Endothelial cell of umbilical vein (primary cell): ENCODE measurements around the gene RTCA. TPM values are rescaled to one million over a fixed set of nuclear protein-coding genes. Genes with fewer than 3 reads are reported as not detected.

Experiments used
- BruUV-seq: library from RNA; stranded (reverse); fragments of 400-500 nt; replicated peaks from 2 replicates; lab custom pipeline; 2021; lab: Mats Ljungman, UMichigan
- CTCF ChIA-PET: fragments of 300-600, 350-600 bp; sonication (Branson Sonifier 250); formaldehyde crosslinking; loops from one replicate; lab custom pipeline; 2021; ENCODE audit warnings: antibody characterized with exemption, inconsistent platforms; lab: Charles Lee
- POLR2A ChIA-PET: fragments of 300-600, 350-600 bp; sonication (Branson Sonifier 250); formaldehyde crosslinking; loops from one replicate; lab custom pipeline; 2021; ENCODE audit warnings: antibody characterized with exemption, inconsistent platforms; lab: Charles Lee
- DNase-seq: peaks from one replicate; pipeline ENCODE4 v3.0.0-alpha.2; 2011; ENCODE audit warnings: low read depth, low spot score
- FAIRE-seq: peaks from 2 replicates; lab custom pipeline; 2011; peaks lifted over from hg19 to GRCh38; lab: Jason Lieb, UNC
- H2AFZ ChIP-seq: 2 replicates; pipeline ENCODE4 v1.6.0; 2012; ENCODE audit warnings: low read depth, low read length, control low read depth, inconsistent platforms
- H3K27ac ChIP-seq: 2 replicates; pipeline ENCODE4 v1.5.1; 2011; ENCODE audit warnings: low read depth, mild to moderate bottlenecking, control low read depth, low read length, moderate library complexity; ENCODE audit not compliant: insufficient read depth
- H3K27me3 ChIP-seq, 2 experiments: 2 replicates each; pipeline versions ENCODE4 v1.6.0 to v1.6.1; 2011; ENCODE audit warnings: low read length in 2 of 2, mixed read lengths in 1 of 2; ENCODE audit not compliant: control insufficient read depth in 2 of 2, insufficient read depth in 2 of 2
- H3K36me3 ChIP-seq, 2 experiments: 2 replicates in 1 of 2; 3 replicates in 1 of 2; pipeline ENCODE4 v1.5.1; 2011; ENCODE audit warnings: low read length in 2 of 2, mild to moderate bottlenecking in 1 of 2, moderate library complexity in 1 of 2; ENCODE audit not compliant: control insufficient read depth in 2 of 2, insufficient read depth in 2 of 2; ENCODE audit errors: extremely low read depth in 1 of 2
- H3K4me1 ChIP-seq: 3 replicates; pipeline ENCODE4 v1.5.1; 2011; ENCODE audit warnings: mild to moderate bottlenecking, low read length; ENCODE audit not compliant: control insufficient read depth, insufficient read depth; ENCODE audit errors: extremely low read depth
- H3K4me2 ChIP-seq: 2 replicates; pipeline ENCODE4 v1.6.1; 2011; ENCODE audit warnings: low read length, control low read depth, mixed read lengths; ENCODE audit not compliant: insufficient read depth
- H3K4me3 ChIP-seq, 3 experiments: fragments of 200-600 bp in 1 of 3; sonication (generic), shearing (Covaris generic) in 1 of 3; replicated peaks in 1 of 3; 2 replicates each; pipeline ENCODE4 v1.5.1; 2011 to 2016; ENCODE audit warnings: control low read depth in 3 of 3, low read length in 3 of 3, mild to moderate bottlenecking in 2 of 3, inconsistent platforms in 1 of 3, low read depth in 1 of 3, moderate library complexity in 1 of 3; ENCODE audit not compliant: insufficient read depth in 1 of 3
- H3K79me2 ChIP-seq: 2 replicates; pipeline ENCODE4 v1.6.0; 2012; ENCODE audit warnings: low read length, inconsistent platforms; ENCODE audit not compliant: control insufficient read depth, insufficient read depth
- H3K9ac ChIP-seq: replicated peaks from 2 replicates; pipeline ENCODE3; 2011; ENCODE audit warnings: low read length, control low read depth; ENCODE audit not compliant: insufficient read depth; ENCODE audit errors: extremely low read depth
- H3K9me1 ChIP-seq: replicated peaks from 3 replicates; pipeline ENCODE4 v1.6.0; 2011; ENCODE audit warnings: mild to moderate bottlenecking, low read length; ENCODE audit not compliant: control insufficient read depth, insufficient read depth; ENCODE audit errors: extremely low read depth
- H3K9me3 ChIP-seq: replicated peaks from 2 replicates; pipeline ENCODE4 v1.5.1; 2012; ENCODE audit warnings: low read length, inconsistent platforms; ENCODE audit not compliant: control insufficient read depth, insufficient read depth
- H4K20me1 ChIP-seq: replicated peaks from 2 replicates; pipeline ENCODE3; 2011; ENCODE audit warnings: mild to moderate bottlenecking, low read length; ENCODE audit not compliant: control insufficient read depth, insufficient read depth; ENCODE audit errors: extremely low read depth
- CTCF ChIP-seq, 2 donors: IDR thresholded peaks; 1 replicate in 1 of 2; 2 replicates in 1 of 2; pipeline ENCODE4 v1.5.1; 2011; ENCODE audit warnings: low read length in 2 of 2, mild to moderate bottlenecking in 2 of 2, moderate library complexity in 2 of 2, control low read depth in 1 of 2, inconsistent platforms in 1 of 2, low read depth in 1 of 2; ENCODE audit not compliant: insufficient read depth in 1 of 2; ENCODE audit errors: extremely low read depth in 1 of 2
- EZH2 ChIP-seq: IDR thresholded peaks from 2 replicates; pipeline ENCODE4 v1.6.1; 2012; ENCODE audit warnings: borderline replicate concordance, low read depth, mild to moderate bottlenecking, moderate library complexity, low read length, inconsistent platforms; ENCODE audit not compliant: severe bottlenecking
- FOS ChIP-seq: IDR thresholded peaks from 2 replicates; pipeline ENCODE4 v1.6.1; 2011; ENCODE audit warnings: mild to moderate bottlenecking, low read length, moderate library complexity, borderline replicate concordance; ENCODE audit not compliant: insufficient read depth
- GATA2 ChIP-seq: IDR thresholded peaks from 2 replicates; pipeline ENCODE4 v1.7.0; 2011; ENCODE audit warnings: low read depth, mild to moderate bottlenecking, moderate library complexity, mixed read lengths, low read length; ENCODE audit not compliant: insufficient read length, insufficient read depth
- JUN ChIP-seq: IDR thresholded peaks from 2 replicates; pipeline ENCODE4 v1.6.1; 2011; ENCODE audit warnings: borderline replicate concordance, low read depth; ENCODE audit not compliant: insufficient read length, insufficient read depth
- MYC ChIP-seq: IDR thresholded peaks from one replicate; pipeline ENCODE4 v1.6.1; 2011; ENCODE audit warnings: mild to moderate bottlenecking, low read depth, low read length
- POLR2A ChIP-seq: IDR thresholded peaks from 2 replicates; pipeline ENCODE4 v1.6.1; 2012; ENCODE audit warnings: low read depth, mild to moderate bottlenecking, control low read depth, low read length
- POLR2AphosphoS5 ChIP-seq: IDR thresholded peaks from 2 replicates; pipeline ENCODE4 v1.6.1; 2012; ENCODE audit warnings: low read depth, mild to moderate bottlenecking, control low read depth, low read length, moderate library complexity; ENCODE audit not compliant: insufficient read depth
- dilution Hi-C: fragments of 300-500 bp; cut with MboI; formaldehyde crosslinking; loops from one replicate; pipeline ENCODE4 v1.15.0; 2019; ENCODE audit warnings: low sequenced_read_pairs; ENCODE audit not compliant: extremely low pct_ligation_motif_present
- intact Hi-C: fragments of 100-400 bp; cut with micrococcal nuclease; formaldehyde crosslinking; loops from one replicate; pipeline ENCODE4 v1.10.0; 2022
- polyA plus RNA-seq, 4 experiments: library from polyadenylated mRNA; depleted of rRNA in 3 of 4; stranded (reverse) in 3 of 4; unstranded in 1 of 4; fragments of >200 nt; gene quantifications; 2 replicates each; pipeline versions ENCODE4 v1.2.1 to v1.2.3, GENCODE V29; 2011 to 2012; ENCODE audit warnings: missing spikeins in 1 of 4
- total RNA-seq: library from RNA; stranded (reverse); gene quantifications from 2 replicates; pipeline ENCODE4 v1.2.3, GENCODE V29; 2021
- TF ChIP-seq, protein P1 (sequence below): IDR thresholded peaks from 2 replicates; pipeline ENCODE4 v1.6.1; 2011; ENCODE audit not compliant: insufficient read depth, insufficient read length

Gene RTCA
- total and polyA plus RNA-seq, 2 donors (not counting 3 experiments of a cell fraction or from before 2014, with no cell fraction given), result 20.3 to 46.6 TPM

DNA sequence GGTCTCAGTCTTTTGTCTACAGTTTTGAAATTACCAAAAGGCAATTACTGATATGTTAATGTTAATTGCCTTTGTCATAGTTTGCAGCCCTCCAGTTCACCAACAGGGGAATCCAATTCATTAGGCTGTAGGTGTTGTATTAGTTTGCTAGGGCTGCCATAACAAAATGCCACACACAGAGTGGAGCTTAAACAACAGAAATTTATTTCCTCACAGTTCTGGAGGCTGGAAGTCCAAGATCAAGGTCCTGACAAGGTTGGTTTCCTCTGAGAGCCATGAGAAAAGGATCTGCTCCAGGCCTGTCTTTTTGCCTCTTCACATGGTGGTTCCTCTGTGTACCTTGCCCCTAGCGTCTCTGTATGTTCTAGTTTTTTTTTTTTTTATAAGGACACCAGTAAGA is 1.3 kb downstream of the RTCA start:
- BruUV-seq, result TSS peak; percentile 22
- peaks cover 19% of the 10 kb centered on the region for H3K4me1 ChIP-seq
- H3K4me3 ChIP-seq, result peak overlapping the region in 2 of 3 experiments; percentile 67 to 86
- peaks cover 45% of the 10 kb centered on the region for H3K79me2 ChIP-seq
- no peaks in the 10 kb centered on the region for H4K20me1 ChIP-seq
- DNase-seq (no peak), FAIRE-seq (no peak)
- peak overlapping the region; percentile 78 for H3K9ac ChIP-seq
- intact Hi-C loops (loop anchor here (2.0 to 5.0 kb wide), 3 partner anchors 26 to 228 kb away; a partner anchor contains a TSS), dilution Hi-C loops (no loop called here)
- no peaks in the 10 kb centered on the region for H3K27me3 ChIP-seq
- H2AFZ ChIP-seq, result no peak overlapping the region
- POLR2A ChIA-PET, result interaction anchor here (2.0 kb wide), 1 partner anchor 85 kb away, joined by 6 read pairs; the partner anchor contains the start of gene CDC14A
- no peaks in the 10 kb centered on the region for H3K9me3 ChIP-seq
- peak overlapping the region; percentile 93 for H3K4me2 ChIP-seq
- TF ChIP-seq MYC, result no peak
- TF ChIP-seq, protein P1, sequence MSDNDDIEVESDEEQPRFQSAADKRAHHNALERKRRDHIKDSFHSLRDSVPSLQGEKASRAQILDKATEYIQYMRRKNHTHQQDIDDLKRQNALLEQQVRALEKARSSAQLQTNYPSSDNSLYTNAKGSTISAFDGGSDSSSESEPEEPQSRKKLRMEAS, result no peak
- TF ChIP-seq POLR2A, result no peak
- no peak for TF ChIP-seq POLR2AphosphoS5
- TF ChIP-seq EZH2, result no peak
- TF ChIP-seq JUN, result no peak
- TF ChIP-seq CTCF (IDR thresholded peaks at IDR 0.05; ENCODE audit: extremely low read depth in 1 of 2, insufficient read depth in 1 of 2, low read depth in 1 of 2, low read length in 2 of 2), result no peak
- TF ChIP-seq FOS, result no peak
- TF ChIP-seq GATA2, result no peak
- CTCF ChIA-PET, result interaction anchor here (0.9 to 2.6 kb wide), 7 partner anchors 22 to 601 kb away, joined by 3 to 13 read pairs (median 8); partner anchors contain the start of gene CDC14A
- no peak overlapping the region for H3K27ac ChIP-seq
- peaks cover 13 to 22% of the 10 kb centered on the region in 2 experiments for H3K36me3 ChIP-seq
- no peaks in the 10 kb centered on the region for H3K9me1 ChIP-seq
